Suprapubic skin (tissue), 3 donors: ENCODE results near the gene GLIS2.

Experiments used
- POLR2A ChIP-seq, 2 donors: fragments of 450-650 bp; IDR thresholded peaks; one replicate each; pipeline ENCODE4 v1.6.1; 2017; ENCODE audit warnings: antibody characterized with exemption in 2 of 2, mild to moderate bottlenecking in 2 of 2, moderate library complexity in 2 of 2
- TF ChIP-seq, protein P1 (sequence below), 2 donors: fragments of 200-600 bp in 1 of 2; fragments of 450-650 bp in 1 of 2; sonication (generic) in 1 of 2; IDR thresholded peaks; one replicate each; pipeline ENCODE4 v1.5.1; 2016 to 2019; ENCODE audit warnings: antibody characterized with exemption in 2 of 2, mild to moderate bottlenecking in 1 of 2, moderate library complexity in 1 of 2

DNA sequence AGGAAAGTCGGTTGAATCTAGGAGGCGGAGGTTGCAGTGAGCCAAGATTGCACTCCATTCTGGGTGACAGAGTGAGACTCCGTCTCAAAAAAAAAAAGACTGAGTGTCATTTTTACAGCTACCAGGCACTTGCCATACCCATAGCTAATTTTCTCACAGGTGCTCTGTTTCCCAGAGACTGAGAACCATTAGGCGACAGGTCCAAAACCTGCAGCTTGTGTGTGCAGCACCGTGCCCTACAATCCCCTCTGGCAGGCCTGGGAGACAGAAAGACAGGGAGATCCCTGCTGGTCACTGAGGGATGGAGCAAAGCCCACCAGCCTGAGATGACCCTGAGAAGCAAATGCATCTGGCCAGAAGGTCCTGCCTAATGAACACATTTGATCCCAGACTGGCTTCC is 45.8 kb upstream of the GLIS2 start:
- TF ChIP-seq, protein P1, sequence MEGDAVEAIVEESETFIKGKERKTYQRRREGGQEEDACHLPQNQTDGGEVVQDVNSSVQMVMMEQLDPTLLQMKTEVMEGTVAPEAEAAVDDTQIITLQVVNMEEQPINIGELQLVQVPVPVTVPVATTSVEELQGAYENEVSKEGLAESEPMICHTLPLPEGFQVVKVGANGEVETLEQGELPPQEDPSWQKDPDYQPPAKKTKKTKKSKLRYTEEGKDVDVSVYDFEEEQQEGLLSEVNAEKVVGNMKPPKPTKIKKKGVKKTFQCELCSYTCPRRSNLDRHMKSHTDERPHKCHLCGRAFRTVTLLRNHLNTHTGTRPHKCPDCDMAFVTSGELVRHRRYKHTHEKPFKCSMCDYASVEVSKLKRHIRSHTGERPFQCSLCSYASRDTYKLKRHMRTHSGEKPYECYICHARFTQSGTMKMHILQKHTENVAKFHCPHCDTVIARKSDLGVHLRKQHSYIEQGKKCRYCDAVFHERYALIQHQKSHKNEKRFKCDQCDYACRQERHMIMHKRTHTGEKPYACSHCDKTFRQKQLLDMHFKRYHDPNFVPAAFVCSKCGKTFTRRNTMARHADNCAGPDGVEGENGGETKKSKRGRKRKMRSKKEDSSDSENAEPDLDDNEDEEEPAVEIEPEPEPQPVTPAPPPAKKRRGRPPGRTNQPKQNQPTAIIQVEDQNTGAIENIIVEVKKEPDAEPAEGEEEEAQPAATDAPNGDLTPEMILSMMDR (IDR thresholded peaks at IDR 0.05), result no peak
- no peak for TF ChIP-seq POLR2A (IDR thresholded peaks at IDR 0.05)
